HG03575 (cell line): ENCODE measurements around the gene PRKCZ.

ENCODE experiments used
- ATAC-seq: cut with Tn5 transposase; IDR thresholded peaks from one replicate; pipeline ENCODE4 v1.9.1; 2021; ENCODE audit not compliant: unreplicated experiment, insufficient number of reproducible peaks, low FRiP score; ENCODE audit errors: extremely low read depth

PRKCZ gene

GRCh38 chr1:2157856-2158255 is 107.6 kb downstream of the PRKCZ start:
- ATAC-seq, result no peak

- ATAC-seq, result no peak
Observed at GRCh38 chr1:2158272-2158671, 108.1 kb downstream of the PRKCZ start.

- ATAC-seq, result no peak
Observed at GRCh38 chr1:2159124-2159523, 108.9 kb downstream of the PRKCZ start.

- ATAC-seq, result no peak
Observed at GRCh38 chr1:2160451-2161300, 110.5 kb downstream of the PRKCZ start.

- no peak for ATAC-seq
Observed at GRCh38 chr1:2163205-2163604, 113.0 kb downstream of the PRKCZ start.

- no peak for ATAC-seq
Observed at GRCh38 chr1:2165646-2166045, 115.4 kb downstream of the PRKCZ start.

GRCh38 chr1:2166254-2166653 is 116.0 kb downstream of the PRKCZ start:
- no peak for ATAC-seq

- ATAC-seq, result no peak
Observed at GRCh38 chr1:2166695-2167094, 116.5 kb downstream of the PRKCZ start.

- no peak for ATAC-seq
Observed at GRCh38 chr1:2168090-2168489, 117.9 kb downstream of the PRKCZ start.

GRCh38 chr1:2168535-2168934 is 118.3 kb downstream of the PRKCZ start:
- no peak for ATAC-seq

- ATAC-seq, result no peak
Observed at GRCh38 chr1:2169200-2169836, 119.1 kb downstream of the PRKCZ start.

GRCh38 chr1:2170211-2170610 is 120.0 kb downstream of the PRKCZ start:
- ATAC-seq, result no peak

GRCh38 chr1:2172012-2172411 is 121.8 kb downstream of the PRKCZ start:
- ATAC-seq, result no peak

- ATAC-seq, result no peak
Observed at GRCh38 chr1:2172551-2173146, 122.4 kb downstream of the PRKCZ start.

GRCh38 chr1:2173546-2174347 is 123.5 kb downstream of the PRKCZ start:
- ATAC-seq, result no peak

GRCh38 chr1:2174348-2175054 is 124.3 kb downstream of the PRKCZ start:
- ATAC-seq, result no peak

GRCh38 chr1:2175055-2175414 is 124.8 kb downstream of the PRKCZ start:
- no peak for ATAC-seq

GRCh38 chr1:2175681-2176454 is 125.7 kb downstream of the PRKCZ start:
- no peak for ATAC-seq
